Endothelial cell of umbilical vein (primary cell): ENCODE results near the gene DNAJC8. TPM values are rescaled to one million over a fixed set of nuclear protein-coding genes. Genes with fewer than 3 reads are reported as not detected.

Experiments
- BruUV-seq: library from RNA; stranded (reverse); fragments of 400-500 nt; replicated peaks from 2 replicates; lab custom pipeline; 2021; lab: Mats Ljungman, UMichigan
- CTCF ChIA-PET: fragments of 300-600, 350-600 bp; sonication (Branson Sonifier 250); formaldehyde crosslinking; loops from one replicate; lab custom pipeline; 2021; ENCODE audit warnings: antibody characterized with exemption, inconsistent platforms; lab: Charles Lee
- POLR2A ChIA-PET: fragments of 300-600, 350-600 bp; sonication (Branson Sonifier 250); formaldehyde crosslinking; loops from one replicate; lab custom pipeline; 2021; ENCODE audit warnings: antibody characterized with exemption, inconsistent platforms; lab: Charles Lee
- DNase-seq: peaks from one replicate; pipeline ENCODE4 v3.0.0-alpha.2; 2011; ENCODE audit warnings: low read depth, low spot score
- FAIRE-seq: peaks from 2 replicates; lab custom pipeline; 2011; peaks lifted over from hg19 to GRCh38; lab: Jason Lieb, UNC
- H2AFZ ChIP-seq: 2 replicates; pipeline ENCODE4 v1.6.0; 2012; ENCODE audit warnings: low read depth, low read length, control low read depth, inconsistent platforms
- H3K27ac ChIP-seq: 2 replicates; pipeline ENCODE4 v1.5.1; 2011; ENCODE audit warnings: low read depth, mild to moderate bottlenecking, control low read depth, low read length, moderate library complexity; ENCODE audit not compliant: insufficient read depth
- H3K27me3 ChIP-seq, 2 experiments: 2 replicates each; pipeline versions ENCODE4 v1.6.0 to v1.6.1; 2011; ENCODE audit warnings: low read length in 2 of 2, mixed read lengths in 1 of 2; ENCODE audit not compliant: control insufficient read depth in 2 of 2, insufficient read depth in 2 of 2
- H3K36me3 ChIP-seq, 2 experiments: 2 replicates in 1 of 2; 3 replicates in 1 of 2; pipeline ENCODE4 v1.5.1; 2011; ENCODE audit warnings: low read length in 2 of 2, mild to moderate bottlenecking in 1 of 2, moderate library complexity in 1 of 2; ENCODE audit not compliant: control insufficient read depth in 2 of 2, insufficient read depth in 2 of 2; ENCODE audit errors: extremely low read depth in 1 of 2
- H3K4me1 ChIP-seq: 3 replicates; pipeline ENCODE4 v1.5.1; 2011; ENCODE audit warnings: mild to moderate bottlenecking, low read length; ENCODE audit not compliant: control insufficient read depth, insufficient read depth; ENCODE audit errors: extremely low read depth
- H3K4me2 ChIP-seq: 2 replicates; pipeline ENCODE4 v1.6.1; 2011; ENCODE audit warnings: low read length, control low read depth, mixed read lengths; ENCODE audit not compliant: insufficient read depth
- H3K4me3 ChIP-seq, 3 experiments: fragments of 200-600 bp in 1 of 3; sonication (generic), shearing (Covaris generic) in 1 of 3; replicated peaks in 1 of 3; 2 replicates each; pipeline ENCODE4 v1.5.1; 2011 to 2016; ENCODE audit warnings: control low read depth in 3 of 3, low read length in 3 of 3, mild to moderate bottlenecking in 2 of 3, inconsistent platforms in 1 of 3, low read depth in 1 of 3, moderate library complexity in 1 of 3; ENCODE audit not compliant: insufficient read depth in 1 of 3
- H3K79me2 ChIP-seq: 2 replicates; pipeline ENCODE4 v1.6.0; 2012; ENCODE audit warnings: low read length, inconsistent platforms; ENCODE audit not compliant: control insufficient read depth, insufficient read depth
- H3K9ac ChIP-seq: replicated peaks from 2 replicates; pipeline ENCODE3; 2011; ENCODE audit warnings: low read length, control low read depth; ENCODE audit not compliant: insufficient read depth; ENCODE audit errors: extremely low read depth
- H3K9me1 ChIP-seq: replicated peaks from 3 replicates; pipeline ENCODE4 v1.6.0; 2011; ENCODE audit warnings: mild to moderate bottlenecking, low read length; ENCODE audit not compliant: control insufficient read depth, insufficient read depth; ENCODE audit errors: extremely low read depth
- H3K9me3 ChIP-seq: replicated peaks from 2 replicates; pipeline ENCODE4 v1.5.1; 2012; ENCODE audit warnings: low read length, inconsistent platforms; ENCODE audit not compliant: control insufficient read depth, insufficient read depth
- H4K20me1 ChIP-seq: replicated peaks from 2 replicates; pipeline ENCODE3; 2011; ENCODE audit warnings: mild to moderate bottlenecking, low read length; ENCODE audit not compliant: control insufficient read depth, insufficient read depth; ENCODE audit errors: extremely low read depth
- EZH2 ChIP-seq: IDR thresholded peaks from 2 replicates; pipeline ENCODE4 v1.6.1; 2012; ENCODE audit warnings: borderline replicate concordance, low read depth, mild to moderate bottlenecking, moderate library complexity, low read length, inconsistent platforms; ENCODE audit not compliant: severe bottlenecking
- FOS ChIP-seq: IDR thresholded peaks from 2 replicates; pipeline ENCODE4 v1.6.1; 2011; ENCODE audit warnings: mild to moderate bottlenecking, low read length, moderate library complexity, borderline replicate concordance; ENCODE audit not compliant: insufficient read depth
- GATA2 ChIP-seq: IDR thresholded peaks from 2 replicates; pipeline ENCODE4 v1.7.0; 2011; ENCODE audit warnings: low read depth, mild to moderate bottlenecking, moderate library complexity, mixed read lengths, low read length; ENCODE audit not compliant: insufficient read length, insufficient read depth
- JUN ChIP-seq: IDR thresholded peaks from 2 replicates; pipeline ENCODE4 v1.6.1; 2011; ENCODE audit warnings: borderline replicate concordance, low read depth; ENCODE audit not compliant: insufficient read length, insufficient read depth
- MYC ChIP-seq: IDR thresholded peaks from one replicate; pipeline ENCODE4 v1.6.1; 2011; ENCODE audit warnings: mild to moderate bottlenecking, low read depth, low read length
- POLR2A ChIP-seq: IDR thresholded peaks from 2 replicates; pipeline ENCODE4 v1.6.1; 2012; ENCODE audit warnings: low read depth, mild to moderate bottlenecking, control low read depth, low read length
- POLR2AphosphoS5 ChIP-seq: IDR thresholded peaks from 2 replicates; pipeline ENCODE4 v1.6.1; 2012; ENCODE audit warnings: low read depth, mild to moderate bottlenecking, control low read depth, low read length, moderate library complexity; ENCODE audit not compliant: insufficient read depth
- dilution Hi-C: fragments of 300-500 bp; cut with MboI; formaldehyde crosslinking; loops from one replicate; pipeline ENCODE4 v1.15.0; 2019; ENCODE audit warnings: low sequenced_read_pairs; ENCODE audit not compliant: extremely low pct_ligation_motif_present
- intact Hi-C: fragments of 100-400 bp; cut with micrococcal nuclease; formaldehyde crosslinking; loops from one replicate; pipeline ENCODE4 v1.10.0; 2022
- polyA plus RNA-seq, 4 experiments: library from polyadenylated mRNA; depleted of rRNA in 3 of 4; stranded (reverse) in 3 of 4; unstranded in 1 of 4; fragments of >200 nt; gene quantifications; 2 replicates each; pipeline versions ENCODE4 v1.2.1 to v1.2.3, GENCODE V29; 2011 to 2012; ENCODE audit warnings: missing spikeins in 1 of 4
- total RNA-seq: library from RNA; stranded (reverse); gene quantifications from 2 replicates; pipeline ENCODE4 v1.2.3, GENCODE V29; 2021
- TF ChIP-seq, protein P1 (sequence below), 2 donors: IDR thresholded peaks; 1 replicate in 1 of 2; 2 replicates in 1 of 2; pipeline ENCODE4 v1.5.1; 2011; ENCODE audit warnings: low read length in 2 of 2, mild to moderate bottlenecking in 2 of 2, moderate library complexity in 2 of 2, control low read depth in 1 of 2, inconsistent platforms in 1 of 2, low read depth in 1 of 2; ENCODE audit not compliant: insufficient read depth in 1 of 2; ENCODE audit errors: extremely low read depth in 1 of 2
- TF ChIP-seq, protein P2 (sequence below): IDR thresholded peaks from 2 replicates; pipeline ENCODE4 v1.6.1; 2011; ENCODE audit not compliant: insufficient read depth, insufficient read length

Gene DNAJC8
- total and polyA plus RNA-seq, 2 donors (not counting 3 experiments of a cell fraction or from before 2014, with no cell fraction given): 71.0 to 106 TPM

DNA sequence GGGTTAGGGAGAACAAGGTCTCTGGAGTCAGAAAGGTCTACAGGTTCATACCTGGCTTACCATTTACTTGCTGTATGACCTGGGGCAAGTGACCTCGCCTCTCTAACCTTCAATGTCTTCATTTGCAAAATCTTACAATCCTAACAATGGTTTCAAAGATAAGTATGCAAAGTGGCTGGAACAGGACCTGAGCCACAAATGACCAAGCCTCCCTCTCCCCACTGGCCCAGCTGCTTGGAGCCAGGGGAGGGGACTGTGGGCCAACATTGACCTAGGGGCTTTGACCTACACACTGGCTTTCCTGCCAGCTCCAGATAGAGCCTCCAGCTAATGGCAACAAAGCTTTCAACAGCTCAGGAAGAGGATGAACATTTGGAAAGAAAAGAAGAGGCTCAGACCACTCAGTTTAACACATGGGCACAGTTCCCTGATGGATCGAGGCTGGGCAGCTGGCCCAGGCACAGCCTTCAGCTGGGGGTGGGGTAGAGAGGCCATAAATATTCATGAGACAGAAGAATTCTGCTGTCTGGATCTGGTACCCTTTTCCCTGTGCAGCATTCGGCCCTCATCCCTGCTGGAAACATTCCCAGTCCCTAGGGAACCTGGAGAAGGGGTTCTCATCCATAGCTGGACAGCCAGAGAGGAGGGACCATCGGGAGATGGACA is 69.2 kb downstream of the DNAJC8 start:
- no peak for TF ChIP-seq JUN
- TF ChIP-seq MYC: no peak
- no peak for TF ChIP-seq FOS
- TF ChIP-seq EZH2: no peak
- TF ChIP-seq, protein P1, sequence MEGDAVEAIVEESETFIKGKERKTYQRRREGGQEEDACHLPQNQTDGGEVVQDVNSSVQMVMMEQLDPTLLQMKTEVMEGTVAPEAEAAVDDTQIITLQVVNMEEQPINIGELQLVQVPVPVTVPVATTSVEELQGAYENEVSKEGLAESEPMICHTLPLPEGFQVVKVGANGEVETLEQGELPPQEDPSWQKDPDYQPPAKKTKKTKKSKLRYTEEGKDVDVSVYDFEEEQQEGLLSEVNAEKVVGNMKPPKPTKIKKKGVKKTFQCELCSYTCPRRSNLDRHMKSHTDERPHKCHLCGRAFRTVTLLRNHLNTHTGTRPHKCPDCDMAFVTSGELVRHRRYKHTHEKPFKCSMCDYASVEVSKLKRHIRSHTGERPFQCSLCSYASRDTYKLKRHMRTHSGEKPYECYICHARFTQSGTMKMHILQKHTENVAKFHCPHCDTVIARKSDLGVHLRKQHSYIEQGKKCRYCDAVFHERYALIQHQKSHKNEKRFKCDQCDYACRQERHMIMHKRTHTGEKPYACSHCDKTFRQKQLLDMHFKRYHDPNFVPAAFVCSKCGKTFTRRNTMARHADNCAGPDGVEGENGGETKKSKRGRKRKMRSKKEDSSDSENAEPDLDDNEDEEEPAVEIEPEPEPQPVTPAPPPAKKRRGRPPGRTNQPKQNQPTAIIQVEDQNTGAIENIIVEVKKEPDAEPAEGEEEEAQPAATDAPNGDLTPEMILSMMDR (IDR thresholded peaks at IDR 0.05; ENCODE audit: extremely low read depth in 1 of 2, insufficient read depth in 1 of 2, low read depth in 1 of 2, low read length in 2 of 2): no peak
- TF ChIP-seq GATA2: no peak
- TF ChIP-seq POLR2A: no peak
- TF ChIP-seq, protein P2, sequence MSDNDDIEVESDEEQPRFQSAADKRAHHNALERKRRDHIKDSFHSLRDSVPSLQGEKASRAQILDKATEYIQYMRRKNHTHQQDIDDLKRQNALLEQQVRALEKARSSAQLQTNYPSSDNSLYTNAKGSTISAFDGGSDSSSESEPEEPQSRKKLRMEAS: no peak
- TF ChIP-seq POLR2AphosphoS5: no peak
- Histone ChIP-seq H3K9me1 (no peaks in the 10 kb centered on the region), H3K9ac (no peak overlapping the region), H3K4me1 (peaks cover 6% of the 10 kb centered on the region), H3K79me2 (no peaks in the 10 kb centered on the region), H3K27ac (no peak overlapping the region), H3K4me2 (no peak overlapping the region), H4K20me1 (no peaks in the 10 kb centered on the region), H2AFZ (no peak overlapping the region), H3K9me3 (no peaks in the 10 kb centered on the region), H3K4me3 (no peak overlapping the region), H3K27me3 (no peaks in the 10 kb centered on the region), H3K36me3 (no peaks in the 10 kb centered on the region)
- no TSS peak for BruUV-seq
- CTCF ChIA-PET: interaction anchor here (1.0 to 2.1 kb wide), 5 partner anchors 9 to 72 kb away, joined by 4 to 8 read pairs (median 4); no protein-coding TSS in a partner anchor
- dilution Hi-C loops (no loop called here), intact Hi-C loops (loop anchor here (5.0 kb wide), 1 partner anchor 51 kb away; no protein-coding TSS in a partner anchor)
- FAIRE-seq (no peak), DNase-seq (no peak)
- POLR2A ChIA-PET: no interaction called here
